Large intestine (tissue), 3 donors: ENCODE measurements around the gene PERCC1. TPM values are rescaled to one million over a fixed set of nuclear protein-coding genes. Genes with fewer than 3 reads are reported as not detected.

Experiments
- DNase-seq, 2 donors: peaks; one replicate each; pipeline versions ENCODE4 v3.0.0 to v3.0.0-alpha.2; 2013
- H3K27ac ChIP-seq: one replicate; pipeline ENCODE4 v1.5.1; 2013; ENCODE audit warnings: low read length
- H3K27me3 ChIP-seq: 2 replicates; pipeline ENCODE4 v1.6.1; 2013; ENCODE audit warnings: low read length; ENCODE audit not compliant: control insufficient read depth, insufficient read depth
- H3K36me3 ChIP-seq: 2 replicates; pipeline ENCODE4 v1.6.1; 2013; ENCODE audit warnings: low read length; ENCODE audit not compliant: control insufficient read depth, insufficient read depth
- H3K4me1 ChIP-seq: one replicate; pipeline ENCODE4 v1.6.1; 2013; ENCODE audit warnings: low read length; ENCODE audit not compliant: control insufficient read depth, insufficient read depth
- H3K4me3 ChIP-seq: one replicate; pipeline ENCODE4 v1.5.1; 2013; ENCODE audit warnings: low read length
- H3K9me3 ChIP-seq: one replicate; pipeline ENCODE4 v1.6.1; 2013; ENCODE audit warnings: mild to moderate bottlenecking, low read depth, low read length, moderate library complexity; ENCODE audit not compliant: control insufficient read depth
- WGBS: methylation state at CpG from one replicate; pipeline ENCODE4 v1.1.5; 2013; ENCODE audit warnings: low lambda C conversion rate; ENCODE audit not compliant: insufficient coverage; 5-methylcytosine and 5-hydroxymethylcytosine counted together
- polyA plus RNA-seq: library from polyadenylated mRNA; unstranded; fragments of 120-200 nt; gene quantifications from one replicate; pipeline ENCODE4 v1.2.1, GENCODE V29; 2013

Gene PERCC1
- polyA plus RNA-seq, 1 donor = 1.3 TPM

DNA sequence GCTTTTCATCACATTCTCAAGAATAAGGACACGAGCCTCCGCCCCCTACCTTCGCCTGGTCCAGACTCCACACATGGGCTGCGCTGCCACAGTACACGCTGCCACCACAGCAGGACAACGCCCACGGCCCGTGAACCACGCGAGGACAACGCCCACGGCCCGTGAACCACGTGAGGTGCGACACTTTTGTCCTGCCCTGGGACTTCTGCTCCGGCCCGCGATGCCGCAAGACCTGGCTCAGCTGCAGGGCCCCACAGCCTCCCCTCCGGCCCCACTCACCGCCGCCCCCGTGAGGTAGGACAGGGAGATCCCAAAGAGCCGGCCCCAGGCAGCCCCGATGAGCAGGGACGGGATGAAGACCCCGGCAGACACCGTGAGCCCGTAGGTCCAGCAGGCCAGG is 19.3 kb downstream of the PERCC1 start:
- DNase-seq = no peak
- Histone ChIP-seq H3K9me3 (no peaks in the 10 kb centered on the region), H3K27me3 (no peaks in the 10 kb centered on the region), H3K4me3 (no peak overlapping the region), H3K27ac (no peak overlapping the region), H3K4me1 (no peaks in the 10 kb centered on the region), H3K36me3 (peaks cover 85% of the 10 kb centered on the region)
- no CpG with 5 or more reads among the region's 29 CpGs for WGBS

- H3K27ac ChIP-seq = no peak overlapping the region
- peaks cover 91% of the 10 kb centered on the region for H3K36me3 ChIP-seq
- H3K27me3 ChIP-seq = no peaks in the 10 kb centered on the region
- no peak for DNase-seq
- no peaks in the 10 kb centered on the region for H3K9me3 ChIP-seq
- no CpG with 5 or more reads among the region's 21 CpGs for WGBS
- no peaks in the 10 kb centered on the region for H3K4me1 ChIP-seq
- H3K4me3 ChIP-seq = no peak overlapping the region
Measured at GRCh38 chr16:1450841-1451240, 20.0 kb downstream of the PERCC1 start.

GRCh38 chr16:1451702-1452392 is 21.0 kb downstream of the PERCC1 start:
- no peaks in the 10 kb centered on the region for H3K4me1 ChIP-seq
- H3K27ac ChIP-seq = no peak overlapping the region
- no peak overlapping the region for H3K4me3 ChIP-seq
- no CpG with 5 or more reads among the region's 34 CpGs for WGBS
- H3K9me3 ChIP-seq = no peaks in the 10 kb centered on the region
- no peak for DNase-seq
- no peaks in the 10 kb centered on the region for H3K27me3 ChIP-seq
- H3K36me3 ChIP-seq = peaks cover 86% of the 10 kb centered on the region

DNA sequence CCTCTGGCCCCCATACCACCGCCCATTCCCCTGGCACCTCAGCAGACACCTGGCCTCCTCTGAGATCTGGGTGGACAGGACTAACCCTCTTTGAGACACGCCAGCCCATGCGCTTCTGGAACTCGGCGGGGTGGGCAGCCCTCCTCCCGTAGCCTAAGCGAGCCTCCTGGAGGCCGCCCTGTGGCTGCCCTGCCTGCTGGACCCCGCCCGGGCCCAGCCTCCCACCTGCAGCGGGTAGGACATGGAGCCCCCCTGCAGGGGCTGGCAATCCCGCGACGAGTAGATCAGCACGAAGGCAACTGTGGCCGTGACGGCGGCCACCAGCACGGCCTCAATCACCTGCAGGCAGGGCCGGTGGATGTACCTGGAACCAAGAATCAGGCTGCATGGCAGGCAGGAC is 21.7 kb downstream of the PERCC1 start:
- Histone ChIP-seq H3K27ac (no peak overlapping the region), H3K4me3 (no peak overlapping the region), H3K4me1 (no peaks in the 10 kb centered on the region), H3K36me3 (peaks cover 87% of the 10 kb centered on the region), H3K9me3 (no peaks in the 10 kb centered on the region), H3K27me3 (no peaks in the 10 kb centered on the region)
- no peak for DNase-seq
- no CpG with 5 or more reads among the region's 20 CpGs for WGBS

GRCh38 chr16:1453316-1453715 is 22.4 kb downstream of the PERCC1 start:
- Histone ChIP-seq H3K4me3 (no peak overlapping the region), H3K9me3 (no peaks in the 10 kb centered on the region), H3K27ac (no peak overlapping the region), H3K36me3 (peaks cover 87% of the 10 kb centered on the region), H3K27me3 (no peaks in the 10 kb centered on the region), H3K4me1 (no peaks in the 10 kb centered on the region)
- no CpG with 5 or more reads among the region's 19 CpGs for WGBS
- no peak for DNase-seq

GRCh38 chr16:1454561-1454960 is 23.7 kb downstream of the PERCC1 start:
- Histone ChIP-seq H3K27me3 (no peaks in the 10 kb centered on the region), H3K36me3 (peaks cover 80% of the 10 kb centered on the region), H3K9me3 (no peaks in the 10 kb centered on the region), H3K4me3 (no peak overlapping the region), H3K4me1 (no peaks in the 10 kb centered on the region), H3K27ac (no peak overlapping the region)
- DNase-seq = no peak
- WGBS = no CpG with 5 or more reads among the region's 17 CpGs

GRCh38 chr16:1455190-1456171 is 24.6 kb downstream of the PERCC1 start:
- Histone ChIP-seq H3K36me3 (peaks cover 79% of the 10 kb centered on the region), H3K27me3 (no peaks in the 10 kb centered on the region), H3K27ac (no peak overlapping the region), H3K4me1 (no peaks in the 10 kb centered on the region), H3K9me3 (peaks cover under 1% of the 10 kb centered on the region), H3K4me3 (no peak overlapping the region)
- DNase-seq = no peak
- no CpG with 5 or more reads among the region's 41 CpGs for WGBS

- no peak for DNase-seq
- no CpG with 5 or more reads among the region's 16 CpGs for WGBS
- Histone ChIP-seq H3K36me3 (peaks cover 77% of the 10 kb centered on the region), H3K27ac (no peak overlapping the region), H3K9me3 (peaks cover 6% of the 10 kb centered on the region), H3K4me1 (no peaks in the 10 kb centered on the region), H3K27me3 (no peaks in the 10 kb centered on the region), H3K4me3 (no peak overlapping the region)
Measured at GRCh38 chr16:1456951-1457350, 26.1 kb downstream of the PERCC1 start.

DNA sequence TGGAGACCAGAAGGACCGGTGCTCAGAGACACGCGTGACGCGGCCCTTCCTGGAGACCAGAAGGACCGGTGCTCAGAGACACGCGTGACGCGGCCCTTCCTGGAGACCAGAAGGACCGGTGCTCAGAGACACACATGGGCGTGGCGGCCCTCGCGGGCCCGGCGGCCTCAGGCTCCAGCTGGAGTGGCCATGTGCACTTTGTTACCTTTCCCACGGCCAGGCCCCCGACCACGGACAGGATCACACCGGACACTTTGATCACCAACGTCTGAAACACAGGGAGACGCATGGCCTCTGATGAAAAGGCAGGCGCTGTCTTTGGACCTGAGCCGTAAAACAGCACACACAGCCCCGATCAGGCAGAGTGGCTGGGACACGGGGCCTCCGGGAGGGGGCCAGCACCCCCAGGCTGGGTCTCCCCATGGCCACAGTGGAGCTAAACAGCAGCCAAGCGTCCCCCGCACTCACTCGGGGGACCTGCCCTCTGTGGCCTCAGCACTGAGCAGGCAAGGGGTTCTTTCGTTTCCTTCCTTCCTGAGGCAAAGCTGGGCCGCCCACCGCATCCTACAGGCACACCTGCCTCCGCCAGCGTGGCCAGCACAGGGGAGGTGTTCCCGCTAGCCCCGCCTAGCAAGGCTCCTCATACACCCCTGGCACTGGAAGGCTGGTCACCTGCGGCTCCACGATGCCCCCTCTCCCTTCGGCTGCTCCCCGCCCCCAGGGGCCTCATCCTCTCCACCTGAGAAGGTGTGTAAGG is 26.8 kb downstream of the PERCC1 start:
- Histone ChIP-seq H3K27me3 (no peaks in the 10 kb centered on the region), H3K36me3 (peaks cover 70% of the 10 kb centered on the region), H3K27ac (no peak overlapping the region), H3K9me3 (peaks cover 6% of the 10 kb centered on the region), H3K4me1 (no peaks in the 10 kb centered on the region), H3K4me3 (no peak overlapping the region)
- WGBS = no CpG with 5 or more reads among the region's 42 CpGs
- no peak for DNase-seq

DNA sequence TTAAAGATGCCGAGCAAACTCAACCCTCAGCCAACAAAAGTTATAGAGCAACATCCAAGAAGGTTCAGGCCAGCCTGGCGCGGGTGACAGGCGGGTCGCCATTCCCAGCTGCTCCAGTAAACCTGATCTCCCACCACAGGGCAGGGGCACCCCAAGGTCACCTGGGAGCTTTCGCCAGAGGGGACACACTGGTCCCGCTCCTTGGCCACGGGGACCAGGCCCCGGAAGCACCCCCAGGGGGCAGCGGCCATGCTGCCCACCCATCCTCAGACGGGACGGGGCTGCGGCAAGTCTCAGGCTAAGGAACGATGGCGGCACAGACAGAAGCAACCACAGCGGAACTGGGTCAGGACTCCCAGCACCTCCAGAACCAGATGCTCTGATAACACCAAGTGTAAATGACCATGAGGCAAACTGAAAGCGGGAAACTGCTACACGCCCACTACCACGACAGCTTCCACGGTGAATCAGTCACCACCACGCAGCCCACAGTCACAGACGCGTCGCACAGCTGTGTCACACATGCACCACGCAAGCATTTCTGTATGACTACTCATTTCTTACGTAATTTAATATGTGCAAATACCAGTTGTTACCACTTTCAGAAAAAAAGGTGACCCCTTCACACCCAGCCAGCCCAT is 27.6 kb downstream of the PERCC1 start:
- H3K4me3 ChIP-seq = no peak overlapping the region
- H3K27me3 ChIP-seq = no peaks in the 10 kb centered on the region
- WGBS = no CpG with 5 or more reads among the region's 26 CpGs
- DNase-seq = no peak
- H3K36me3 ChIP-seq = peaks cover 64% of the 10 kb centered on the region
- H3K4me1 ChIP-seq = no peaks in the 10 kb centered on the region
- H3K9me3 ChIP-seq = peaks cover 6% of the 10 kb centered on the region
- no peak overlapping the region for H3K27ac ChIP-seq
